Activated CD8-positive, alpha-beta memory T cell treated with anti-CD3 and anti-CD28 coated beads for 1 hour (primary cell): ENCODE measurements around the gene NID2.

Experiments used
- DNase-seq, 2 donors: peaks; one replicate each; pipeline ENCODE4 v3.0.0-alpha.2; 2020; ENCODE audit warnings: low read depth in 1 of 2; ENCODE audit errors: extremely low read depth in 1 of 2

NID2 gene

GRCh38 chr14:51963286-51963685, 105.6 kb downstream of the NID2 start:
- no peak for DNase-seq

- DNase-seq = no peak
Measured at GRCh38 chr14:51962711-51963110, 106.1 kb downstream of the NID2 start.

GRCh38 chr14:51960866-51961265, 108.0 kb downstream of the NID2 start:
- DNase-seq = no peak

GRCh38 chr14:51959928-51960327, 108.9 kb downstream of the NID2 start:
- no peak for DNase-seq

- no peak for DNase-seq
Measured at GRCh38 chr14:51957950-51958349, 110.9 kb downstream of the NID2 start.
